ENCODE results near the gene CDH4. TPM values are rescaled to one million over a fixed set of nuclear protein-coding genes. Genes with fewer than 3 reads are reported as not detected.
A peak's percentile ranks its signal among the peaks of the same experiment; 100 is the strongest.

The CDH4 gene
- total RNA-seq, 1 experiment from 2014 or later: 3.9 TPM

DNA sequence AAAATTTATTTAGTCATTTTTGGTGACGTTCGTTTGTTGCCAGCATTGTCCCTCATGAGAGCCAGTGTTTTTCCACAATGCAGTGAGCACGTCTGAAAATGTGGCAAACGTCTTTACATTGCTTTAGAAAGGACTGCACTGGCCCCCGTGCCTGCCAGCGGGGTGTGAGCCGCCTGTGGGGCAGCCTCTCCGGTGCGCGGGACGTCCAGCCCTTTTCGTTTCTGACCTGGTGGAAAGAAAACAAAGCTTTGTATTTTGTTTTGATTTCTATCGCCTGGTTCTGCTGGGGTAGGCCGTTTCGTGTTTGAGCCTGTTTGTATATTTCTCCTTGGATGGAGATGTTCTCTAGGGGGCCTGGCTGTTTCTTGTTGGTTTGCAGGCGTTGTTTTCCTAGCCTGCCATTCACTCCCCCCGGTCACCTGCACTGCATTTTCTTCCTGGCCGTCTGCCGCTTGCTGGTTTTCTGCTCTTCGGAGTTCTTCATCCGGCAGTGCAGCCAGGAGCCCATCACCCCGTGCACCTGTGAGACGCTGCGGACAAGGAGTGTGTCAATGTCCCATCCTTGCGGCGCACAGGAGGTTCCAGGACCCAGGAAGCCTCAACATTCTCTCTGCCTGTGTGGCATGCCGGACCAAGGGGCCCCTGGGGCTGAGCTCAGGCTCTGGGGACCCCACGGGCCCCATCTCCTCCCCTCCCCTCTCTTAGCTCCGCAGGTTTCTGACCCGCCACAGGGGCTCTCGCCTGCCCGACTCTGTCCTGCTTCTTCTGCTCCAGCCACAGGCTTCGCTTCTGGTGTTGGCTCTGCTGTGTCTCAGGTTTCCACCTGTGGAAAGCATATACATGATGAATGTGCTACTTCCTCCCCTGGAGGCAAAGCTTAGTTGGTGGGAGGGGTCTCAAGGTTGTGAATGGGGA lies 100.5 kb downstream of the CDH4 start:
- Histone ChIP-seq H3K4me3 (ENCODE audit: insufficient read depth, low read depth, low read length) (no peak overlapping the region), H3K27me3 (ENCODE audit: control insufficient read depth, insufficient read depth, low read length) (peaks cover 3% of the 10 kb centered on the region; the same call in 1 of the 2 replicates)
- DNase-seq: peak; percentile 81

DNA sequence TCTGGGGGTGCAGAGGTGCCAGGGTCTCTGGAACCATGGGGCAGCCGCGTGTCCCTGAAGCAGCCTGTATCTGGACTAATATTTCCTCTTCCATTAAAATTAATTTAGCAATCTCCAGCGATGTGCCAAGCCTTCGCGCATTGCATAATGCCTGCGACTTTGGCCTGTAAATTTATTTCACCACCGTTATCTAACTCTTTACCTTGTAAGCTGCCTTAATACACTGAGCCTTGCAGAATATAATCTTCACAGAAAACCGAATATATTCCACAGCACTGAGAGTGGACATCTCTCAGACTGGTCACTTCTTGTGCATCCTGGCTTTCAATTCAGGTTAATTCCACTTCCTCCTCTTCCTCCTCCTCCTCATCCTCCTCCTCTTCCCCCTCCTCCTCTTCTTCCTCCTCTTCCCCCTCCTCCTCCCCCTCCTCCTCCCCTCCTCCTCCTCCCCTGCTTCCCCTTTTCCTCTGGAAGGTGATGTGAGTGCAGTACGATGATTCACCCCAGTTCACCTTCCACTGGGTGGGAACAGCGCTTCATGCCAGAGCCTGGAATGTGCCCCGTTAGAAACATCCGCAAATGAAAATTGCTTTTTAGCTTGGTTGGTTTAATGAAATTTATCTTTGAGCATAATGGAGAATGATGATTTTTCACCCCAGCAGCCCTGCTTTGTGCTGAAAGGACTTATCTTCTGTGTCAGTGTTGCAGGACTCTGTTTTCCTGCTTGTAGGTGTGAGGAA lies 101.4 kb downstream of the CDH4 start:
- H3K36me3 ChIP-seq (replicated peaks; ENCODE audit: control insufficient read depth, insufficient read depth, low read length): no peaks in the 10 kb centered on the region
- no peak for DNase-seq
- H3K27me3 ChIP-seq (ENCODE audit: control insufficient read depth, insufficient read depth, low read length): peaks cover 3% of the 10 kb centered on the region; the same call in 1 of the 2 replicates
- H3K4me3 ChIP-seq (ENCODE audit: insufficient read depth, low read depth, low read length): no peak overlapping the region

More for the DNA sequence above, 100.5 kb downstream of the CDH4 start:
- no peaks in the 10 kb centered on the region for H3K36me3 ChIP-seq (replicated peaks; ENCODE audit: control insufficient read depth, insufficient read depth, low read length)

DNA sequence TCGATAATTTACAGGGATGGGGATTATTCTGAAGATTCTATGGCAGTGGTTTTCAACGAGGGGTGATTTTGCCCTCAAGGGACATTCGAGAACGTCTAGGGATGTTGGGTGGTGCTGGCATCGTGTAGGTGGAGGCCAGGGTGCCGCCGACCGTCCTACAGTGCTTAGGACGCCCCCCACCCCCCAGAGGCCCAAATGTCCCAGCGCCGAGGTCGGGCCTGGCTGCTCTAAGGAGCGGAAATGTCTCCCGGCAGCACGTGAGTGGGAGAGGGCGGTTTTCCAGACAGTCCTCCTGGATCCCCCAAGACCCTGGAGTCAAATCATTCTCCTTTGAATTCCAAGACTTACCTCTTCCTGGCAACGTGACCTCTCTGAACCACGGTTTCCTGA lies 101.9 kb downstream of the CDH4 start:
- Histone ChIP-seq H3K4me3 (ENCODE audit: insufficient read depth, low read depth, low read length) (no peak overlapping the region), H3K36me3 (replicated peaks; ENCODE audit: control insufficient read depth, insufficient read depth, low read length) (no peaks in the 10 kb centered on the region), H3K27me3 (ENCODE audit: control insufficient read depth, insufficient read depth, low read length) (peaks cover 2% of the 10 kb centered on the region; the same call in 1 of the 2 replicates)
- no peak for DNase-seq

DNA sequence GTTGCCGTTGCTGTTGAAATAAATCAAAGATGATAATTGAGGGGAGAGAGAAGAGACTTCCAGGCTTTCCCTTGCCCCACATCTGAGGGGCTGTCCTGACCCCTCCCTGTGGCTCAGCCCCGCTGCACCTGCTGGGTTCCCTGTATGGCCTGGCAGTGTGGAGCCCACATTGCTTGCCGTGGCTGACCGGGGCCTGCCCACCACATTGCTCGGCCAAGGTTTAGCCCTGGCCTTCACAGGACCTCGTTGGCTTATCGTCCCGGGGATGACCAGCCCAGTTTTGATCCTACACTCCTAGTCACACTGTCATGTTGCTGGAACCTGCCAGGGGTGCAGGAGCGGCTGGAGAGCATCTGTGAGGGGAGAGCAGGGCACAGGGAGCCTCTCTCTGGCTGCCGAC lies 102.4 kb downstream of the CDH4 start:
- Histone ChIP-seq H3K36me3 (replicated peaks; ENCODE audit: control insufficient read depth, insufficient read depth, low read length) (no peaks in the 10 kb centered on the region), H3K4me3 (ENCODE audit: insufficient read depth, low read depth, low read length) (no peak overlapping the region), H3K27me3 (ENCODE audit: control insufficient read depth, insufficient read depth, low read length) (peaks cover 2% of the 10 kb centered on the region; the same call in 1 of the 2 replicates)
- no peak for DNase-seq

DNA sequence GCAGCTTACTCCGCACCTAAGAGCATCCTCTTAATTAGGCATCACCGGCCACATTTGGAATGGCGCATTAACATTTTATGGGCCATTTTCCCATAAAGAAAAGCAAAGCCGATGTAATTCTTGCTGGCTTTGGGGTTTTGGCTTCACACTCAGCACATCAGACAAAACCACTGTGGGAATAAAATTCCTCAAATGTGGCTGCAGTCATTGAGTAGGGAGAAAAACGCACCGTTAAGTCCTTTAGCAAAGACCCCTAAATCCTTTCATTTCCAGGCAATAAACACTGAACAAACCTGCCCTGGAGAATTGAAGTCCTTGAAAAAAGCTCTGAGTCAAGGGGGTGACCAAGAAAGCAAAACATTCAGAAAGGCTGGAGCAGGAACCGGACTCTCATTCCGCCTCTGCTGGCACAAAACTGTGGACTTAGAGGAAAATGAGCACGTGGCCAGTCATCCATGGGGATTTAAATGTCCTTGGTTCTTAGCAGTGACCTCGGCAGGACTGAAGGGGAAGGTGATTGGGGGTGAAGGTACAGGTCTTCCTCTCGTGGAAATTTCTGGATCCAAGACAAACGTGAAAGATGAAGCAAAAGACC lies 102.9 kb downstream of the CDH4 start:
- no peak for DNase-seq
- peaks cover 2% of the 10 kb centered on the region; the same call in 1 of the 2 replicates for H3K27me3 ChIP-seq (ENCODE audit: control insufficient read depth, insufficient read depth, low read length)
- no peaks in the 10 kb centered on the region for H3K36me3 ChIP-seq (replicated peaks; ENCODE audit: control insufficient read depth, insufficient read depth, low read length)

DNA sequence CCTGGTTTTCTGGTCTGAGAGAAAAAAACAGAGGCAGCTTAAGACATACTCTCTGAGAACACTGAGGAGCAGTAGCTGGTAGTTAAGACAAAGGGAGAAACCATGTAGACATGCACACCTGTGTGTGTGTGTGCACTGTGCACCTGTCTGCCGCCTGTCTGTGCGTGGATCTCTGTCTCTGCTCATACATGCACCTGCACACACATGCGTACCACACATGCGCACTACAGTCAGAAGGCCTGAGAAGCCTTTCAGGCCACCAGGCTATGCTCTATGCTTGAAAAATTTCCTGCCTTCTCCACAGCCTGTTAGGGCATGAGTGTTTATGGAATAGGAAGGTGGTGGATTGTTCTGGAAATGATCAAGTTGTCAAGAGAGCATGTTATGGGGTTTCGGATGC lies 103.5 kb downstream of the CDH4 start:
- no peak overlapping the region for H3K4me3 ChIP-seq (ENCODE audit: insufficient read depth, low read depth, low read length)

More for the DNA sequence above, 102.9 kb downstream of the CDH4 start:
- H3K4me3 ChIP-seq (ENCODE audit: insufficient read depth, low read depth, low read length): no peak overlapping the region

DNA sequence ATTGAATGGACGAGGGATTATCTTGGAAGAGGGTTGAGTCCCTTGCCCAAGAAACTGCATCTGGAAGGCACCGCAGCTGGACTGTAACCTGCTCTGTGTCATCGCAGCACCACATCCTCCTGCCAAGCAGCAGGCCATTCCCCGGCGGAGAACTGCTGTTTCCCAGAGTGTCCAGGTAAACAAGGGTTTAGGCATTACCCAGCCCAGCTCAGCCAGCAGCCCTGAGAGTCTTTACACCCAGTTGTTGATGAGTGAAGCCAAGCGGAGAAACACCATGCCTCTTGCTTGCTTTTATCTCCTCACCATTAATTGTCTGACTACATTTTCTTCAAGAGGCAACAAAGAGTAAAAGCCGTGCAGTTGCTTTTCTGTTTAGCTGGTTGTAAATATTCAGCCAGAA lies 104.1 kb downstream of the CDH4 start:
- DNase-seq: no peak
- H3K4me3 ChIP-seq (ENCODE audit: insufficient read depth, low read depth, low read length): no peak overlapping the region
- H3K27me3 ChIP-seq (ENCODE audit: control insufficient read depth, insufficient read depth, low read length): peaks cover 5% of the 10 kb centered on the region
- no peaks in the 10 kb centered on the region for H3K36me3 ChIP-seq (replicated peaks; ENCODE audit: control insufficient read depth, insufficient read depth, low read length)

More for the DNA sequence above, 103.5 kb downstream of the CDH4 start:
- DNase-seq: no peak
- peaks cover 5% of the 10 kb centered on the region for H3K27me3 ChIP-seq (ENCODE audit: control insufficient read depth, insufficient read depth, low read length)
- H3K36me3 ChIP-seq (replicated peaks; ENCODE audit: control insufficient read depth, insufficient read depth, low read length): no peaks in the 10 kb centered on the region

DNA sequence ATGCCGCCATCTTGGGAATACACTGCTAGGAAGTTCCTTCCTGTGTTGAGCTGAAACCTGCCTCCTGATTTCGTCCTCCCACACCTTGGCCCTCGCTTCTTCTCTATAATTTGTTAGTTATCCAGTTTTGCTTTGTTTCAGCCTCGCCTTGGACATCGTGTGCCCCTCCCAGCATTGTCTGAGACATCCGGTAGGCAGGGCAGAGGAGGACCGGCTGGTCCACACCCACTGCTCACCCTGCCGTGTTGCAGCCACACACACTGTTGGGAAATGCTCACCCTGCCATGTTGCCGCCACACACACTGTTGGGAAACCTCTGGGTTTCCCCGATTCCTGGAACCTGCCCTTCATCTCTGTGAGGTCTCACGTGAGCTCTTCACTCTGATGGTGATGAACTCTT lies 105.1 kb downstream of the CDH4 start:
- no peak for DNase-seq
- Histone ChIP-seq H3K27me3 (ENCODE audit: control insufficient read depth, insufficient read depth, low read length) (peaks cover 5% of the 10 kb centered on the region), H3K36me3 (replicated peaks; ENCODE audit: control insufficient read depth, insufficient read depth, low read length) (no peaks in the 10 kb centered on the region), H3K4me3 (ENCODE audit: insufficient read depth, low read depth, low read length) (no peak overlapping the region)

DNA sequence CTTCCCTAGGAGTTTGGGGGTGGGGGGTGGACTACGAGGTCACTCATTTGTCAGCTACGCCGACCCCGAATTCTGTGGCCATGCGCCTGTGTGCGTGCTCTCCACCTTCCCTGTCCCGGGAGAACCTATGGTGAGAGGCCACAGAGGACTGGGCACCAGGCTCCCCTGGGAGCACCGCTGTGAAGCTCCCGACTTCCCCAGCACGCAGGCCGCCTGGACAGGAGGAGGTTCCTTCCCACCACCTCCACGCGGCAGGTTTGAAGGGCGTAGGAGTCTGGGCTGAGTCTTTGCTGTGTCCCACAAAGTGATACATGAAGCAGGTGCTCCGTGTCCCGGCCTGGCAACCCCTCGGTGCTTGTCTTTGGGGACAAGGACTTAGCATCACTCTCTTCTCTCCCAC lies 107.2 kb downstream of the CDH4 start:
- Histone ChIP-seq H3K36me3 (replicated peaks; ENCODE audit: control insufficient read depth, insufficient read depth, low read length) (no peaks in the 10 kb centered on the region), H3K27me3 (ENCODE audit: control insufficient read depth, insufficient read depth, low read length) (peaks cover 5% of the 10 kb centered on the region), H3K4me3 (ENCODE audit: insufficient read depth, low read depth, low read length) (no peak overlapping the region)
- no peak for DNase-seq

DNA sequence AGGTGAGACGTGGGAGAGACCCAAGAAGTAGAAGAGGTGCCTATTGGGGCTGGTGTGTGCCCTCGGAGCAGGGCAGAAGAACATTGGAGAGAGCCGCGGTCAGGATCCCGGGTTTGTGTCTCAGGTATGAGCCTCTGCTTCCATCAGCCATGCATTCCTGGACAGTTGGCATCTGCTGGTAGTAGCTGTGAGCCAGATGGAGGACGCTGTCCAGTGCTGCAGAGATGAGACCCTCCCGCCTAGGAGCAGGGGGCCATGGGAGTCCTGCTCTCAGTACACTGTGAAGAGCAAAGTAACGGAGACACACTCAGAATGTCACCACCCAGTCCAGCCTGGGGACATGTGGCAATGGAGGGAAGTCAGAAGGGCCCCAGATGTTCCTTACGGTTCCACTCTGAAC lies 108.2 kb downstream of the CDH4 start:
- DNase-seq: no peak
- H3K4me3 ChIP-seq (ENCODE audit: insufficient read depth, low read depth, low read length): no peak overlapping the region
- H3K27me3 ChIP-seq (ENCODE audit: control insufficient read depth, insufficient read depth, low read length): peaks cover 4% of the 10 kb centered on the region
- H3K36me3 ChIP-seq (replicated peaks; ENCODE audit: control insufficient read depth, insufficient read depth, low read length): no peaks in the 10 kb centered on the region

DNA sequence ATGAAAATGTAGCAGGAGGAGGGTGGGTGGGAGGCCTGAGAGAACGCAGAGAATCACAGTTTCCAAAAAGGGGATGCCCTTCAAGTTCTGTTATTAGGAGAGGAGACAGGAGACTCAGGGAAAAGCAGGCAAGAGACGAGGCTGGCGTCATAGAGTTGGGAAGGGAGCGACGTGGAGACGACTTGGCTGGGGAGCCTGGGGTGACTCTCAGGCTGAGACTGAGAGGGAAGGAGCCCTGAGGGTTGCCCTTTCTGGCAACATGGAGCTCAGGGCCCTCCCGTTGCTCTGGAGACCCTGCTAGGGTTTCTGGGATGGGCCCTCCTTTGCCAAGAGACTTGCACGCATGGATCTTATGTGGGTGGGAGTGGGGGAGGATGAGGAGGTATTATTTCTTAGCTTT lies 108.9 kb downstream of the CDH4 start:
- Histone ChIP-seq H3K36me3 (replicated peaks; ENCODE audit: control insufficient read depth, insufficient read depth, low read length) (no peaks in the 10 kb centered on the region), H3K27me3 (ENCODE audit: control insufficient read depth, insufficient read depth, low read length) (peaks cover 4% of the 10 kb centered on the region), H3K4me3 (ENCODE audit: insufficient read depth, low read depth, low read length) (no peak overlapping the region)
- no peak for DNase-seq

DNA sequence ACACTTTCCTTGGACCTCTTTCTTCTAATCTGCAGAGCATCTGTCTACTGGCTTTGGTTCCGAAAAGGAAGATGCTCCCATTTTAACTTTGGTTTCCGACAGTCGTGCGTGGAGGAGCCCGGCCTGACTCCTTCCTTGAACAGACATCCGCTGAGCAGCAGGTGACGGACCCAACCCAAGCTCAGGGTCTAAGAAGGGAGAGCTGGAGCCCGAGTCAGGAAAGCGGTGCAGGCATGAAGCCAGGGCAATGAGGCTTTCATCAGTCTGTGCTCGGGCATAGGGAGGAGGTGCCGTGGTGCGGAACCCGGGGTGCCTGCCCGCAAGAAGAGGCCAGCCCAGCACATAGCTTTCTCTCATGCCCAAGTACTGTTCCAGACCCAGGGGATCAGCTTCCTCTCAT lies 109.4 kb downstream of the CDH4 start:
- DNase-seq: no peak
- no peaks in the 10 kb centered on the region for H3K36me3 ChIP-seq (replicated peaks; ENCODE audit: control insufficient read depth, insufficient read depth, low read length)
- no peak overlapping the region for H3K4me3 ChIP-seq (ENCODE audit: insufficient read depth, low read depth, low read length)
- peaks cover 4% of the 10 kb centered on the region for H3K27me3 ChIP-seq (ENCODE audit: control insufficient read depth, insufficient read depth, low read length)

DNA sequence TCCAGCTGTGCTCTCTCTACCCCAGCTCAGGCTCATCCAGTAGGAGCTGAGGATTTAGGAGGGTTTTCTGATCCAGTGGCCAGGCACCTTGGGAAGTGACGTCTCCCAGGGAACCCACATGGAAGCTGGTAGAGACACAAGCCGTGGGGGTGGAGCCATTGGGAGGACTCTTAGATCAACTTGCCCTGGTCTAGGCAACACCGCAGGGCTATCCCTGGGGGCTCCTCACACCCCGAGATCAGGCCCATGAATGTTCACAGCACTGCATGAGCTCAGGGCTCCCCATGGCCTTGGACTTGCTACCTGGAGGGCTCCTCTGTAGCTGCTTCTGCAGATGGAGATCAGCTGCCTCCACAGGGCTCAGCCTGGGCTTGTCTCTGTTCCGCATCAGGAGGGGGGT lies 112.1 kb downstream of the CDH4 start:
- Histone ChIP-seq H3K27me3 (ENCODE audit: control insufficient read depth, insufficient read depth, low read length) (peaks cover 4% of the 10 kb centered on the region), H3K4me3 (ENCODE audit: insufficient read depth, low read depth, low read length) (no peak overlapping the region), H3K36me3 (replicated peaks; ENCODE audit: control insufficient read depth, insufficient read depth, low read length) (no peaks in the 10 kb centered on the region)
- no peak for DNase-seq

DNA sequence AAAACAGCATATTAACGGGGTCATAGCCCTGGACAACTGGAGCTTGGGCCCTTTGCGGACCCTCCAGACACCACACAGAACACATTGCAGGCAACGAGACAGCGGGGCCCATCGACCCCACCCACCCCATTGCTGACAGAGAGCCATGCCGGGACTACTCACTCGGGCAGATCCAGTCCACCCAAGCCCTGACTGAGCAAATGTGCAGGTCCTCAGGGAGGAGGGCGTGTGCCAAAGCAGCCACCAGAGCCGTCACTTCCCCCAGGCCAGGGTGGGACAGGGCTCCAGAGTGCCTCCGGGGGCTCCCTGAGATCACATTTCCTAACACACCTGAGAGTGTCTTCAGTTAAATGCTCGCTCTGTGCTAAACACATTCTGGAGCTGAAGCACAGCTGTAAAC lies 114.9 kb downstream of the CDH4 start:
- DNase-seq: no peak
- H3K36me3 ChIP-seq (replicated peaks; ENCODE audit: control insufficient read depth, insufficient read depth, low read length): no peaks in the 10 kb centered on the region
- H3K4me3 ChIP-seq (ENCODE audit: insufficient read depth, low read depth, low read length): no peak overlapping the region
- no peaks in the 10 kb centered on the region; the same call in 1 of the 2 replicates for H3K27me3 ChIP-seq (ENCODE audit: control insufficient read depth, insufficient read depth, low read length)
